Stimulated activated CD4-positive, alpha-beta T cell treated with anti-CD3 and anti-CD28 coated beads, Interleukin-15, amount 100 ng/mL, for 1 hour (primary cell): ENCODE measurements around the gene RPL3.

Source experiments
- DNase-seq, 2 donors: peaks; one replicate each; pipeline ENCODE4 v3.0.0-alpha.2; 2020; ENCODE audit warnings: low read depth in 1 of 2, low spot score in 1 of 2

RPL3 gene

DNA sequence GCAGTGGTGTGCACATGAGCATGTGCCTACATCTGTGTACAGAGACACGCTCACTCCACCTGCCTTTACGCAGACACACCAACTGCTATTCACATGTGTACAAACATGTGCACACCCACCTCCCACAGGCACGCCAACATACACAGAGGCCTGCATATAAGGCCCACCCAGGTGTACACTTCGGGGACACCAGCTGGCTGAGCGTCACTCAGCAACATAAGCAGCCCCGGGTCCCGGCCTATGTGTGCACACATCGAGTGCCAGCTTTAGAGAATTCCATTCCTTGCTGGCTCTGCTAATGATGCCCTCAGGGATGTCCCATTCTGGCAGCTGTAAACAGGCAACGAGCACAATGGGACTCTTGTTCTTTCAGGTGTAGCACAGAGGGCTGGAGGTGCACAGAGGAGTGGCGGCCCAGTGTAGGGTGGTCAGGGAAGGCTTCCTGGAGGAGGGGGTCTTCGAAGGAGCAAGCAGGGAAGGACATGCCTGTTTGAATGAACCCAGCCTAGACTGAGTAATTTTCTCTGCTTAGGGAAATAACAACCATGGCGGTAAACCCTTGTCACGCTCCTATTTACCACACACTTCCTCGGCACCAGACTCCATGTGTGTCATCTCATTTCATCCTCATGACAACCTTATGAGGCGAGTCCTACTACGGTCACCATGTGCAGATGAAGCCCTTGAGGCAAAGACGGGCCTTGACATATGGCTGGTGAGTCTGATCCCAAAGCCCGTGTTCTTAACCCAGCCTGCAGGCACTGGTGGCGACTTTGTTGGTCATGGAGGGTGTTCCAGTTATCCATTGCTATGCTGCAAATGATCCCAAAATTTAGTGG lies 35.1 kb downstream of the RPL3 start:
- no peak for DNase-seq

GRCh38 chr22:39283322-39284141 lies 35.9 kb downstream of the RPL3 start:
- no peak for DNase-seq

DNA sequence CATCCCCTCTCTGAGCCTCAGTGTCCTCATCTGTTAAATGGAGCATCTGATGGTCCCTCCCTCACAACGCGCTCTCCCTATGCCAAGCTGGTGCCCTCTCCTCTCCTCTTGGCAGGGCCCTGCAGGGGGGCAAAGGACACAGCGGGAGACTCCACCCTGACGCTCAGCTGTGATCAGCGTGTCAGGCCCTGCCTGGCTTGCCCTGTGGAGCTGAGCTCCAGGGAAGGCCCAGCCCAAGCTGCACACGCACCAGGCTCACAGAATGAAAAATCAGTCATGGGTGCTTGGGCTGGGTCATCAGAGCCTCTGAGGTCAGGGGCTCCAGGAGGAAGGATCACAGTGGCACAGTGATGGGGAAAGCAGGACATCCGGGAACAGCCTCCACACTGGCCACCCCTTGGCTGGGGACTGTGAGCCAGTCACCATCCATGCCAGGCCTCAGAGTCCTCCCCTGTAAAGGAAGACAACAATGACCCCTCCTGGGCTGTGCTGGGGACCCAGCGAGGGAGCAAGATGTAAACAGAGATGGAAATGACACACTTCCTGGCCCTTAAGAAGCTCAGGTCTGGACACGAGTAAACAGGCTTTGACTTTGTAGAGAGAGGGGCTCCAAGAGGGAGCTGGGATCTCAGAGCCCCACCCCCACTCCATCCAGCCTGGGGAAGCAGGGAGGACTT lies 36.6 kb downstream of the RPL3 start:
- DNase-seq, result no peak

- no peak for DNase-seq
These were observed 38.3 kb downstream of the RPL3 start for GRCh38 chr22:39281126-39281525.

- no peak for DNase-seq
These were observed 39.2 kb downstream of the RPL3 start for GRCh38 chr22:39280250-39280649.

GRCh38 chr22:39279170-39279850 lies 40.1 kb downstream of the RPL3 start:
- DNase-seq, result no peak

DNA sequence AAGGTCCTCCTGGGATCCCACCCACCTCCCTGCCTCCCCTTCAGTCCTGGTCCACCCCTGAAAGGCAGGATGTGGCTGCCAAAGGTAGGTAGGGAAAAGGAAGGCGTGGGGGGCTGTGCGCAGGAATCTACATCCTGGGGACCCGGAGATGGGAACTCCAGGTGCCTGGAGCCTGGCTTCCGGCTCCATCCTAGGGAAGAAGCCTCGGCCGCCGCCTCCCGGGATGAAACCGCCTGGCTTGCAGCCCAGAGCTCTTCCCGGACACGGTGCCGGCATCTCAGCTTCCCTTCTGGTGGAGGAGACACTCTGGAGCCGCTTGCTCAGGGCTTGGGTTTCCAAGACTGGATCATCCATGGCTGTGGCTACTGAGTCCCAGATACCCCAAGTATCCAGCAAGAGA lies 41.4 kb downstream of the RPL3 start:
- DNase-seq, result no peak

DNA sequence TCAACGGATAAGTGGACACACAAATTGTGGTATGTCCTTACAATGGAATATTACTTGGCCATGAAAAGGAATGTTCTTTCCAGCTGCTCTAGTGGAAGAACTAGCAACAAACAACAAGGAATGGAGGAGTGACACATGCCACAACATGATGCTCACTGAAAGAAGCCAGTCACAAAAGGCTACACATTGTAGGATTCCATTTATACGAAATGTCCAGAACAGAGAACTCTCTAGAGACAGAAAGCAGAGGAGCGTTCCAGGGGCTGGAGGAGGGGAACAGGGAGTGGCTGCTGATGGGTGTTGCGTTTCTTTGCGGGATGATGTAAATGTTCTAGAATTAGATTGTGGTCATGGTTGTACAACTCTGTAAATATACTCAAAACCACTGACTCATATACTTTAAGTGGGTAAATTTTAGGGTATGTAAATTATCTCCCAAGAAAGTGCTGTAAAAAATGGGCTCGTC lies 42.2 kb downstream of the RPL3 start:
- no peak for DNase-seq

DNA sequence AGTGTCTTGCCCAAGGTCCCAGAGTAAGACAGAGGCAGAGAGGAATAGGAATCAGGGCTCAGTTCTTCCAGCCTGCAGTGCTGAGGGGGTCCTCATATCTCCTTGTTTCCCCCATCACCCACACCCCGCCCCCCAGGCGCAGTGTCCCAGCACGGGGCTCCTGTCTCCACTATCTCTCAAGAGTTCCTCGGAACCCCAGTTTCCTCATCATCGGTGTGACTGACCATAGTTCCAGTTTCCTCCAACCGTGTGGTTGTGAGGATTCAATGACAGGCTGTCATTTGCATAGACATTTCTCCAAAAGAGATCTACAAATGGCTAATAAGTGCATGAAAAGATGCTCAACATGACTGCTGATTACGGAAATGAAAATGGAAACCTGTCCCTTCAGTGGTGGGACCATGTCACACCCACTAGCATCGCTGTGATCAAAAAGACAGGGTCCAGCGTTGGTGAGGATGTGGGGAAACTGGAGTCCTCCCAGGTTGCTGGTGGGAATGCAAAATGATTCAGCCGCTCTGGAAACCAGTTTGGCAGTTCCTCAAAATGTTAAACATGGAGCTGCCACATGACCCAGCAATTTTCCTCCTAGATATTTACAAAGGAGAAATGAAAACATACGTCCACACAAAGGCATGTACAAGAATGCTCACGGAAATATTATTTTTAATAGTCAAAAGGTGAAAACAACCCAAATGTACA lies 42.8 kb downstream of the RPL3 start:
- no peak for DNase-seq

DNA sequence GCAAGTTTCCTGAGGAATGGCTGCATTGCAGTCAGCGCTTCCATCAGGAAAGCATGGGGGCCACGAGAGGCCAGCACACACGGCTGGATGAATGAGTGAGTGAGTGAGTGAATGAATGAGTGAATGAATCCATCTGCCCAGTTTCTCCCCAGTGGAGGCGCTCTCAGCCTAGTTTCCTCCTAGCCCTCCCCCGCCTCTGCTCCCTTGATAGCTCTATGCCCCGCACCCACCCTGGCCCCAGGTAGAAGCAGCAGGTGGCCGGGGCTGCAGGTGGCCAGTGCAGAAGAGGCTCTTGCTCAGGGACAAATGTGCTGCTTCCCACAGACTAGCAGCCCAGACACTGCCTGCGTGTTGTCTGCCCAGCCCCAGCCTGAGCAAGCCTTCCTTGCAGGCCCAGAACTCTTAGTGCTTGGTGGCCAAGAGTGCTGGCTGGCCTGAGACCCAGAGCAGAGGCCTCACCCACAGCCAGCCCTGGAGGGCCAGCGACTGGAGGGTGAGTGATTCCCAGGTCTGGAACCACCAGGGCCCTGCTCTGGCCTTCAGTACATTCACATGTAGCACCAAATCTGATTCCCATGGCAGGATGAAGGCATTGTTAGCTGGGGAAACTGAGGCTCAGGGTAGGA lies 43.5 kb downstream of the RPL3 start:
- DNase-seq, result no peak

GRCh38 chr22:39273950-39274887 lies 45.2 kb downstream of the RPL3 start:
- DNase-seq, result no peak

DNA sequence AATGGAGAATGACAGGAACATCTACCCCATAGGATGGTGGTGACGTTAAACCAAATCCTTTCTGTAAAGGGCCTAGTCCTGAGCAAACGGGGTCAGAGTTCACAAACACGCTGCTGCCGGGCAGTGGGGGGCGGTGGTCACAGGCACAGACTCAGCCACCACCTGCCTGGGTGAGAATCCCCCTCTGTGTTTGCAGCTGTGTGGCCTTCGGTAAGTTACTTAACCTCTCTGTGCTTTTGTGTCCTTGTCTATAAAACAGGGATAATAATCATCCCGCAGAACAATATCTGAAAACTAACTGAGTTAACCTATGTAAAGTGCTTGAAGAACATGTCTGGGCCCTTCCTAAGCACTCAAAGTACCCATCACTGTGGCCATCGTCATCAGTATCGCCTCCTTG lies 48.6 kb downstream of the RPL3 start:
- no peak for DNase-seq

GRCh38 chr22:39270280-39270679 lies 49.1 kb downstream of the RPL3 start:
- no peak for DNase-seq

- no peak for DNase-seq
These were observed 50.2 kb downstream of the RPL3 start for GRCh38 chr22:39269095-39269790.

DNA sequence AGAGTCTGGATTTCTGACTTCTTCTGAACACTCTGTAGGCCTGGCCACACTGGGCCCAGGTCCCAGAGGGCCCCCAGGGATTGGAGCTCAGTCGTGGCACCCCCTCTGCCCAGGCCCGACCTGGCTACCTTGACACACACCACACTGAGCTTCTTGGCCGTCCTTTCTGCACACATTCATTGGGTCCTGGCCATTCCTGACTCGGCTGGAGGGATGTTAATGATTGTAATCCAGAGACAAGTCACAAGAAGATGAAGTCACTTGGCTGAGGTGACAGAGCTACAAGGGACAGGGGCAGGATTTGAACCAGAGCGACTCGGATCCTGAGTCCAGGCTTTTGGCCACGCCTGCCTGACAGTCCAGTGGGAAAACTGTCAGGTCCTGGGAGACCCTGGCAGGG lies 50.8 kb downstream of the RPL3 start:
- DNase-seq, result no peak

GRCh38 chr22:39267974-39268373 lies 51.4 kb downstream of the RPL3 start:
- no peak for DNase-seq

- no peak for DNase-seq
These were observed 52.9 kb downstream of the RPL3 start for GRCh38 chr22:39266398-39267030.
